Trophoblast cell (in vitro differentiated cells and primary cell): ENCODE results near the gene CNOT3.

Experiments
- DNase-seq, 2 donors: peaks; one replicate each; pipeline ENCODE4 v3.0.0-alpha.2; 2016
- H2AFZ ChIP-seq: 2 replicates; pipeline ENCODE4 v1.6.1; 2013; ENCODE audit warnings: low read length, moderate library complexity, mild to moderate bottlenecking; ENCODE audit not compliant: insufficient read depth, poor library complexity
- H2AK5ac ChIP-seq: 2 replicates; pipeline ENCODE4 v1.6.1; 2013; ENCODE audit warnings: mild to moderate bottlenecking, low read length
- H2BK120ac ChIP-seq: 2 replicates; pipeline ENCODE4 v1.6.1; 2013; ENCODE audit warnings: low read length, mild to moderate bottlenecking, moderate library complexity; ENCODE audit not compliant: insufficient read depth, poor library complexity
- H2BK12ac ChIP-seq: 2 replicates; pipeline ENCODE4 v1.6.1; 2013; ENCODE audit warnings: mild to moderate bottlenecking, low read length, moderate library complexity
- H2BK5ac ChIP-seq: 2 replicates; pipeline ENCODE4 v1.6.1; 2013; ENCODE audit warnings: low read length, low read depth, moderate library complexity, mild to moderate bottlenecking; ENCODE audit not compliant: poor library complexity
- H3K14ac ChIP-seq: 2 replicates; pipeline ENCODE4 v1.6.1; 2013; ENCODE audit warnings: mild to moderate bottlenecking, low read length
- H3K18ac ChIP-seq: 2 replicates; pipeline ENCODE4 v1.6.1; 2013; ENCODE audit warnings: mild to moderate bottlenecking, low read length
- H3K23ac ChIP-seq: 2 replicates; pipeline ENCODE4 v1.6.1; 2013; ENCODE audit warnings: low read length
- H3K27ac ChIP-seq: 2 replicates; pipeline ENCODE4 v1.5.1; 2013; ENCODE audit warnings: low read depth, mild to moderate bottlenecking, inconsistent platforms, low read length, moderate library complexity
- H3K27me3 ChIP-seq: 2 replicates; pipeline ENCODE4 v1.6.1; 2013; ENCODE audit warnings: inconsistent platforms, mild to moderate bottlenecking, low read length, moderate library complexity; ENCODE audit not compliant: insufficient read depth
- H3K36me3 ChIP-seq, 2 experiments: 1 replicate in 1 of 2; 2 replicates in 1 of 2; pipeline ENCODE4 v1.6.1; 2013; ENCODE audit warnings: low read length in 2 of 2, mild to moderate bottlenecking in 2 of 2, moderate library complexity in 1 of 2; ENCODE audit not compliant: insufficient read depth in 2 of 2, control insufficient read depth in 1 of 2
- H3K4ac ChIP-seq: 2 replicates; pipeline ENCODE4 v1.6.1; 2013; ENCODE audit warnings: low read depth, mild to moderate bottlenecking, low read length, moderate library complexity
- H3K4me1 ChIP-seq, 2 experiments: 1 replicate in 1 of 2; 2 replicates in 1 of 2; pipeline ENCODE4 v1.6.1; 2013; ENCODE audit warnings: low read length in 2 of 2, mild to moderate bottlenecking in 2 of 2, moderate library complexity in 1 of 2; ENCODE audit not compliant: insufficient read depth in 2 of 2, control insufficient read depth in 1 of 2
- H3K4me2 ChIP-seq: 2 replicates; pipeline ENCODE4 v1.6.1; 2013; ENCODE audit warnings: inconsistent platforms, mild to moderate bottlenecking, low read length, moderate library complexity
- H3K4me3 ChIP-seq: 2 replicates; pipeline ENCODE4 v1.5.1; 2013; ENCODE audit warnings: mild to moderate bottlenecking, low read depth, low read length, inconsistent platforms
- H3K79me1 ChIP-seq: one replicate; pipeline ENCODE4 v1.6.1; 2013; ENCODE audit warnings: low read length
- H3K79me2 ChIP-seq: 2 replicates; pipeline ENCODE4 v1.6.1; 2013; ENCODE audit warnings: low read length, mild to moderate bottlenecking; ENCODE audit not compliant: control insufficient read depth, insufficient read depth, poor library complexity
- H3K9ac ChIP-seq: 2 replicates; pipeline ENCODE4 v1.6.1; 2013; ENCODE audit warnings: mild to moderate bottlenecking, low read length
- H3K9me3 ChIP-seq: 2 replicates; pipeline ENCODE4 v1.6.1; 2013; ENCODE audit warnings: low read depth, mild to moderate bottlenecking, control low read depth, inconsistent platforms, low read length; ENCODE audit not compliant: insufficient read depth
- H4K12ac ChIP-seq: 2 replicates; pipeline ENCODE4 v1.6.1; 2013; ENCODE audit warnings: low read depth, mild to moderate bottlenecking, low read length, moderate library complexity
- H4K8ac ChIP-seq: 2 replicates; pipeline ENCODE4 v1.6.1; 2013; ENCODE audit warnings: low read depth, mild to moderate bottlenecking, low read length, moderate library complexity
- H4K91ac ChIP-seq: one replicate; pipeline ENCODE4 v1.6.1; 2013; ENCODE audit warnings: low read depth, mild to moderate bottlenecking, low read length, moderate library complexity
- WGBS: extraction: QIAGEN DNeasy Blood & Tissue Kit; methylation state at CpG from one replicate; pipeline ENCODE4 v1.1.7; 2013; ENCODE audit warnings: missing lambda C conversion rate; ENCODE audit not compliant: insufficient read length, insufficient coverage; ENCODE audit errors: extremely low coverage; 5-methylcytosine and 5-hydroxymethylcytosine counted together

The CNOT3 gene

GRCh38 chr19:54136864-54137698, 481 bp upstream of the CNOT3 start:
- WGBS = no CpG with 5 or more reads among the region's 46 CpGs
- Histone ChIP-seq H3K9ac (peak overlapping the region; percentile 44), H2BK120ac (no peak overlapping the region), H3K79me1 (peaks cover 8% of the 10 kb centered on the region), H2AFZ (peak overlapping the region; percentile 42), H3K14ac (no peak overlapping the region), H4K8ac (no peak overlapping the region), H3K27me3 (no peaks in the 10 kb centered on the region), H3K4me2 (peak overlapping the region; percentile 83), H4K12ac (no peak overlapping the region), H2BK12ac (no peak overlapping the region), H3K4me3 (peak overlapping the region; percentile 57), H3K27ac (peak overlapping the region; percentile 45), H3K4me1 (peaks cover 11 to 15% of the 10 kb centered on the region in 2 experiments), H3K23ac (peak overlapping the region; percentile 9), H2AK5ac (no peak overlapping the region), H3K4ac (no peak overlapping the region), H3K79me2 (peaks cover 31% of the 10 kb centered on the region), H4K91ac (no peak overlapping the region), H3K36me3 (peaks cover 24 to 34% of the 10 kb centered on the region in 2 experiments), H2BK5ac (no peak overlapping the region), H3K9me3 (peaks cover 3% of the 10 kb centered on the region), H3K18ac (peak overlapping the region; percentile 12)
- DNase-seq = peak; percentile 100

GRCh38 chr19:54138489-54139256, 1.1 kb downstream of the CNOT3 start:
- H3K79me1 ChIP-seq = peaks cover 8% of the 10 kb centered on the region
- H3K4me1 ChIP-seq = peaks cover 11 to 15% of the 10 kb centered on the region in 2 experiments
- peak overlapping the region; percentile 55 for H3K9ac ChIP-seq
- peaks cover 1% of the 10 kb centered on the region for H3K9me3 ChIP-seq
- H2BK12ac ChIP-seq = no peak overlapping the region
- no peak overlapping the region for H2BK5ac ChIP-seq
- peak overlapping the region; percentile 22 for H3K14ac ChIP-seq
- H3K23ac ChIP-seq = no peak overlapping the region
- peak overlapping the region; percentile 95 for H3K4me3 ChIP-seq
- H3K36me3 ChIP-seq = peaks cover 38 to 45% of the 10 kb centered on the region in 2 experiments
- peak overlapping the region; percentile 64 for H3K4me2 ChIP-seq
- peak overlapping the region; percentile 28 for H4K12ac ChIP-seq
- H3K18ac ChIP-seq = no peak overlapping the region
- peak overlapping the region; percentile 1 for H2AFZ ChIP-seq
- no peak for DNase-seq
- H3K27ac ChIP-seq = no peak overlapping the region
- WGBS = no CpG with 5 or more reads among the region's 31 CpGs
- H3K79me2 ChIP-seq = peaks cover 31% of the 10 kb centered on the region
- no peak overlapping the region for H4K8ac ChIP-seq
- H3K27me3 ChIP-seq = no peaks in the 10 kb centered on the region
- peak overlapping the region; percentile 99 for H4K91ac ChIP-seq
- peak overlapping the region; percentile 95 for H2AK5ac ChIP-seq
- H3K4ac ChIP-seq = peak overlapping the region; percentile 100
- H2BK120ac ChIP-seq = no peak overlapping the region

DNA sequence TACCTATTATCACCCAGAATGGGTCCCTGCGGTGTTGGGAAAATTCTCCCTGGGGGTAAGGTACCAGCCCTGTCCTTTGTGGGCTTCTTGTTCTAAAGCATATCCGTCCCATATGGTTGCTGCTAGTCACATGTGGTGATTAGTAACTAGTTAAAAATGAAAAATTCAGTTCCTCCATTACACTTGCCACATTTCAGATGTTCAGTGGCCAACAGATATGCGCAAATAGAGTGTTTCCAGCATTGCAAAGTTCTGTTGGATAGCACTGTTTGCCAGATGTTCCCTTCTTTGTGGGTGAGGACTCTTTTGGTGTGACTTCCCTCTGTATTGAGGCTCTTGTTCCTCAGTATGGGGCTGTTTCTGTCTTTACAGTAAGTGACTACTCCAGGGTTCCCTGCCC, 3.8 kb downstream of the CNOT3 start:
- H2BK12ac ChIP-seq = no peak overlapping the region
- peaks cover 8% of the 10 kb centered on the region for H3K79me1 ChIP-seq
- no peak overlapping the region for H4K91ac ChIP-seq
- H3K27me3 ChIP-seq = no peaks in the 10 kb centered on the region
- H3K4me3 ChIP-seq = no peak overlapping the region
- H3K79me2 ChIP-seq = peaks cover 31% of the 10 kb centered on the region
- no peak overlapping the region for H2AK5ac ChIP-seq
- H2BK120ac ChIP-seq = no peak overlapping the region
- H4K8ac ChIP-seq = no peak overlapping the region
- no peak overlapping the region for H2BK5ac ChIP-seq
- H3K14ac ChIP-seq = no peak overlapping the region
- no CpG with 5 or more reads among the region's 3 CpGs for WGBS
- H3K18ac ChIP-seq = no peak overlapping the region
- H3K9me3 ChIP-seq = no peaks in the 10 kb centered on the region
- no peak overlapping the region for H3K9ac ChIP-seq
- H3K36me3 ChIP-seq = peaks cover 65 to 72% of the 10 kb centered on the region in 2 experiments
- H3K4me1 ChIP-seq = peaks cover 6 to 10% of the 10 kb centered on the region in 2 experiments
- no peak overlapping the region for H3K27ac ChIP-seq
- H3K23ac ChIP-seq = no peak overlapping the region
- H4K12ac ChIP-seq = no peak overlapping the region
- DNase-seq = no peak
- peak overlapping the region; percentile 50 for H3K4ac ChIP-seq
- H3K4me2 ChIP-seq = no peak overlapping the region
- H2AFZ ChIP-seq = no peak overlapping the region

DNA sequence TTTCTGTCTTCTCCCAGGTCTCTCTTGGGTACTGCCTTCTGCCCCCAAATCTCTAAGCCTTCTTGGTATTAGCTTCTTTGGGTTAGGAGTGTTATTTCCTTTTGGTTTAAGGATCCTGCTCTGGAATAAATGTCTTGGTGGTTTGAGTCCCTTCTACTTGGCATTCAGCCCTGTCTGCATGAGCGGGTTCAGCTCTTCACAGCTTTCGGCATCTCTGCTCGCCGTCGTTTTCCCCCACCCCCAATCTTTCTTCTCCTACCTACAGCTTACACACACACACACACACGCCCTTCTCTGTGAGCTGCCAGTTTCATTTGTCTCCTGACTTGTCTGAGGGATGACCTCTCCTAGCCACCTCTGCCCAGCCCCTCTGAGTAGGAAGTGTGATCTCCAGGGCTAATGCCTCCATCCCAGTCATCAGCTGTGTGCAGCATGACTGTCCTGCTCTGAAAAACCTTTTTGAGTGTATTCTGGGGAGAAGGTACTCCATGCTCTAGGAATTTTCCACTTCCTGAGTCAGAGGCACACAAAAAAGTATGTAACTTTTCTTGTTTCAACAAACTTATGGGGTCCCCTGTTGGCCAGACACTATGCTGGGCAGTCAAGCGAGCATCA, 4.7 kb downstream of the CNOT3 start:
- Histone ChIP-seq H3K27me3 (no peaks in the 10 kb centered on the region), H3K4me3 (no peak overlapping the region), H2AFZ (no peak overlapping the region), H4K12ac (no peak overlapping the region), H3K36me3 (peaks cover 74 to 81% of the 10 kb centered on the region in 2 experiments), H3K79me2 (peaks cover 31% of the 10 kb centered on the region), H3K18ac (no peak overlapping the region), H3K4me1 (peaks cover 6 to 10% of the 10 kb centered on the region in 2 experiments), H2BK120ac (no peak overlapping the region), H2BK5ac (no peak overlapping the region), H2BK12ac (no peak overlapping the region), H3K79me1 (peaks cover 7% of the 10 kb centered on the region), H2AK5ac (no peak overlapping the region), H3K27ac (no peak overlapping the region), H3K23ac (no peak overlapping the region), H4K91ac (no peak overlapping the region), H3K4me2 (no peak overlapping the region), H3K4ac (no peak overlapping the region), H3K9ac (no peak overlapping the region), H3K14ac (no peak overlapping the region), H4K8ac (no peak overlapping the region), H3K9me3 (no peaks in the 10 kb centered on the region)
- 100% methylated on average over 3 of the region's 7 CpGs for WGBS
- DNase-seq = no peak
